H1 (cell line): Measurements from ENCODE around the gene KEL.

Experiments
- BACH1 ChIP-seq: IDR thresholded peaks from 2 replicates; pipeline ENCODE4 v1.6.1; 2012; ENCODE audit warnings: low read length, improper control_type of control experiment
- CEBPB ChIP-seq: IDR thresholded peaks from 2 replicates; pipeline ENCODE4 v1.6.1; 2012; ENCODE audit warnings: low read depth, low read length
- CREB1 ChIP-seq: IDR thresholded peaks from 2 replicates; pipeline ENCODE4 v1.6.1; 2012; ENCODE audit warnings: inconsistent platforms
- CTCF ChIP-seq, 3 experiments: IDR thresholded peaks; 1 replicate in 2 of 3; 2 replicates in 1 of 3; pipeline versions ENCODE4 v1.5.1 to v1.6.1; 2011; ENCODE audit warnings: low read length in 3 of 3, mild to moderate bottlenecking in 3 of 3, inconsistent platforms in 2 of 3, low read depth in 1 of 3, moderate library complexity in 1 of 3; ENCODE audit not compliant: insufficient read depth in 1 of 3; ENCODE audit errors: control extremely low read depth in 1 of 3
- EZH2 ChIP-seq: fragments of 200-600 bp; sonication (generic); IDR thresholded peaks from 2 replicates; pipeline ENCODE4 v1.7.1; 2012; ENCODE audit warnings: low read depth, mild to moderate bottlenecking, moderate library complexity, low read length, inconsistent platforms; ENCODE audit not compliant: severe bottlenecking
- JUN ChIP-seq: IDR thresholded peaks from 2 replicates; pipeline ENCODE4 v1.6.1; 2011; ENCODE audit warnings: low read depth, mild to moderate bottlenecking, improper control_type of control experiment, low read length
- JUND ChIP-seq: IDR thresholded peaks from 2 replicates; pipeline ENCODE4 v1.6.1; 2011; ENCODE audit warnings: mild to moderate bottlenecking, improper control_type of control experiment, low read length
- PHF8 ChIP-seq: fragments of 200-600 bp; sonication (generic); conservative IDR thresholded peaks from 2 replicates; pipeline ENCODE4 v1.7.1; 2012; ENCODE audit warnings: low read depth, mild to moderate bottlenecking, inconsistent platforms, low read length, moderate library complexity
- POLR2A ChIP-seq, 2 experiments: IDR thresholded peaks; 1 replicate in 1 of 2; 2 replicates in 1 of 2; pipeline ENCODE4 v1.6.1; 2011; ENCODE audit warnings: low read depth in 2 of 2, low read length in 2 of 2, mild to moderate bottlenecking in 2 of 2; ENCODE audit errors: control extremely low read depth in 1 of 2
- POLR2AphosphoS5 ChIP-seq: IDR thresholded peaks from 2 replicates; pipeline ENCODE4 v1.6.1; 2011; ENCODE audit warnings: low read depth, low read length
- RAD21 ChIP-seq, 2 experiments: IDR thresholded peaks in 1 of 2; conservative IDR thresholded peaks in 1 of 2; 2 replicates each; pipeline ENCODE4 v1.6.1; 2011; ENCODE audit warnings: low read depth in 2 of 2, low read length in 2 of 2, improper control_type of control experiment in 1 of 2, inconsistent platforms in 1 of 2, mild to moderate bottlenecking in 1 of 2, moderate library complexity in 1 of 2
- RNF2 ChIP-seq: fragments of 200-900, 300-1000 bp; sonication (generic); IDR thresholded peaks from 2 replicates; pipeline ENCODE4 v1.7.1; 2016; ENCODE audit warnings: borderline replicate concordance, low read depth, mild to moderate bottlenecking, antibody characterized with exemption, low read length; ENCODE audit not compliant: poor library complexity, severe bottlenecking; ENCODE audit errors: missing control alignments
- YY1 ChIP-seq: IDR thresholded peaks from 2 replicates; pipeline ENCODE4 v1.6.1; 2011; ENCODE audit warnings: low read depth, mild to moderate bottlenecking, low read length

- TF ChIP-seq CTCF (IDR thresholded peaks at IDR 0.05; ENCODE audit: control extremely low read depth in 1 of 3, insufficient read depth in 1 of 3, low read depth in 1 of 3, low read length in 3 of 3): no peak
- no peak for TF ChIP-seq CEBPB
- TF ChIP-seq RNF2: no peak
- TF ChIP-seq JUN: no peak
- no peak for TF ChIP-seq BACH1
- no peak for TF ChIP-seq JUND
- TF ChIP-seq RAD21 (IDR thresholded peaks at IDR 0.05 in 1 of 2, conservative IDR thresholded peaks at IDR 0.05 in 1 of 2; ENCODE audit: low read depth in 2 of 2, low read length in 2 of 2): no peak
- TF ChIP-seq YY1: no peak
- TF ChIP-seq POLR2A (IDR thresholded peaks at IDR 0.05; ENCODE audit: control extremely low read depth in 1 of 2, low read depth in 2 of 2, low read length in 2 of 2): no peak
- TF ChIP-seq EZH2: no peak
- no peak for TF ChIP-seq CREB1
- TF ChIP-seq POLR2AphosphoS5: no peak
- no peak for TF ChIP-seq PHF8
These were observed 21.1 kb downstream of the KEL start for GRCh38 chr7:142940966-142941535.
